Effector CD4-positive, alpha-beta T cell (primary cell): ENCODE data around the gene MAGOHB.
A peak's percentile ranks its signal among the peaks of the same experiment; 100 is the strongest.
"Not testable (repeated sequence)": the region's sequence is repeated elsewhere in the genome, so short reads cannot be mapped to it uniquely, and the experiment has no call there.

ENCODE experiments used
- DNase-seq: peaks from one replicate; pipeline ENCODE4 v3.0.0-alpha.2; 2020
- total RNA-seq: gene quantifications from one replicate; lab custom pipeline; 2026; lab: John Stamatoyannopoulos, UW

MAGOHB gene
- 7.7 reads per million, percentile 27 among the genes with 10 or more reads in this experiment for total RNA-seq

DNA sequence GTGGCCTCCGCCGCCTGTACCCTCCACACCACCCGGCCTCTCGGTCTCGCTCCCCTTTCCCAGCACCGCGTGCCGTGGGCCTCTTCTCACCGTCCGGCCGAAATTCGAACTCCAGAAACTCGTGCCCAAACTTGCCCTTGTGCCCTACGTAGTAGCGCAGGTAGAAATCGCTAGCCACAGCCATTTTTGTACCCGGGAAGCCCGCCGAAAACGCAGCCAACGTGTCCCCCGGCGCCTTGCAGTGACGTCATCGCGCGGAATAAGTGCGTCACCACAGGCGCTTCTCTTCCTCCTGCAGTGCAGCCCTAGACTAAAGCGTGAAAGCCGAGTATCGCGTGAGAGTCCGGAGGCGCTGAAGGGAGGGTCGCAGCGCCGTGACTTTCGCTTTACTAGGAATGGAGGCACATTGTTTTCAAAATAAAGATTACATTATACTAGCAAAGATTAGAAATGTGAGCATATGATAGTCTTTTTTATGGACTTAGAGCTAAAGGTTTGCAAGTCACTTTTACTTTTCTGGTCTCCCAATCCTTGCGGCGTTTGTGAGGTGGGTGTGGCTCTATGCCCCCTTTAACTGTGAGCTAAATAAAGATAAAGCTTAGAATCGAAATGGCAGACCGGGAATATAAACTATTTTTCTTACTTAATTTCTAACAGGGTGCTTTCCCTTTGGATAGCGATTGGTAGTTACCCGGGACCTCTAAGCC, at the start of gene MAGOHB:
TSS of gene MAGOHB (minus strand) at position 261 of the 707 bp plus-strand sequence. CDS start at position 184, 77 bp downstream.
- DNase-seq = peak; percentile 99

DNA sequence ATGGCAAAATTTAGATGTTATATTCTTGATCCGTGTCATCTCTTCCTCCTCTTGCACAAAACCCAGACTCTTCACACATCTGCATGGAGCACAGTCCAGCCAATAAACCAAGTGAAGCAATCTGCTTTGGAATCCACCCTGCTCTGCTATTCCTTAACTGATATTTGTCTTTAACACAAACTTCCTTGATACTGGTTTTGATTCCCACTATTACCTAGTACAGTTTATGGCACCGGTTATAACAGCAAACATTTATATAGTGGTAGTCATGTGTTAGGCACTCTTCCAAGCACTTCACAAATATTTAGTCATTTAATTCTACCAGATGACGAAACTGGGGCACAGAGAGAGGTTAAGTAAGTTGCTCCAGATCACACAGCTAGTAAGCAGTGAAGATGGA, 47.9 kb upstream of the MAGOHB start:
- DNase-seq = no peak

DNA sequence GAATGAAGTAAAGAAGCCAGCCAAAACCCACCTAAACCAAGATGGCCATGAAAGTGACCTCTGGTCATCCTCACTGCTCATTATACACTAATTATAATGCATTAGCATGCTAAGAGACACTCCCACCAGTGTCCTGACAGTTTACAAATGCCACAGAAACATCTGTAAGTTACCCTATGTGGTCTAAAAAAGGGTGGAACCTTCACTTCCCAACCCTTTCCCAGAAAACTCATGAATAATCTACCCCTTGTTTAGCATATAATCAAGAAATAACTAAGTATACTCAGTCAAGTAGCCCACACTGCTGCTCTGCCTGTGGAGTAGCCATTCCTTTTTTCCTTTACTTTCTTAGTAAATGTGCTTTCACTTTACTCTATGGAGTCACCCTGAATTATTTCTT, 40.6 kb upstream of the MAGOHB start:
- DNase-seq = no peak

DNA sequence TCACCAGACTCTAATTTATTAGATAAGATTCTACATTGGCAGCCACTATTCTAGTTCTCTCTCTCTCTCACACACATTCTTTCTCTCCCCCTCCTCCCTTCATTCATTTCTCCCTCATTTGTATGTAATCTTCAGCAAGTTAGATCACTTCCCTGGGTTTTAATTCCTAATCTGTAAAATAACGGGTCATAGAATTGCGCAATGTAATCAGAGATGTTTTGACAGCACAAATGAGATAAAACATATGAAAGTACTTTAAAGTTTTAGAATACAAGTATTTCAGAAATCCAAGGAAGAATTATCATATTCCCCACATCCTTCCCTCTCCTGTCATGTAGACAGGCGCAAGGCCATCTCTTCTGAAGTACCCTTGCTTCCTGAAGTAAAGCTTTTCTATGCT, 38.8 kb upstream of the MAGOHB start:
- DNase-seq = no peak

DNA sequence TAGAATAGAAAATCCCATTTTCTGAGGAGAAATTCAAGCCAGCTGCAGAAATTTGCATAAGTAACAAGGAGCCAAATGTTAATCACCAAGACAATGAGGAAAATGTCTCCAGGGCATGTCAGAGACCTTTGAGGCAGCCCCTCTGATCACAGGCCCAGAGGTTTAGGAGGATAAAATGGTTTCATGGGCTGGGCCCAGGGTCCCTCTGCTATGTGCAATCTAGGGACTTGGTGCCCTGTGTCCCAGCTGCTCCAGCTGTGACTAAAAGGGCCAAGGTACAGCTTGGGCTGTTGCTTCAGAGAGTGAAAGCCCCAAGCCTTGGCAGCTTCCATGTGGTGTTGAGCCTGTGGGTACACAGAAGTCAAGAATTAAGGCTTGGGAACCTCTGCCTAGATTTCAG, 33.2 kb upstream of the MAGOHB start:
- DNase-seq = not testable (repeated sequence)

DNA sequence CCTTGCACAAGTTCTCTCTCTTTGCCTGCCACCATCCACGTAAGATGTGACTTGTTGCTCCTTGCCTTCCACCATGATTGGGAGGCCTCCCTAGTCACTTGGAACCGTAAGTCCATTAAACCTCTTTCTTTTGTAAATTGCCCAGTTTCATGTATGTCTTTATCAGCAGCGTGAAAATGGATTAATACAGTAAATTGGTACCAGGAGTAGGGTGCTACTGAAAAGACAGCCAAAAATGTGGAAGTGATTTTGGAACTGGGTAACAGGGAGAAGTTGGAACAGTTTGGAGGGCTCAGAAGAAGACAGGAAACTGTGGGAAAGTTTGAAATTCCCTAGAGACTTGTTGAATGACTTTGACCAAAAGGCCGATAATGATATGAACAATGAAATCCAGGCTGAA, 32.5 kb upstream of the MAGOHB start:
- DNase-seq = no peak

DNA sequence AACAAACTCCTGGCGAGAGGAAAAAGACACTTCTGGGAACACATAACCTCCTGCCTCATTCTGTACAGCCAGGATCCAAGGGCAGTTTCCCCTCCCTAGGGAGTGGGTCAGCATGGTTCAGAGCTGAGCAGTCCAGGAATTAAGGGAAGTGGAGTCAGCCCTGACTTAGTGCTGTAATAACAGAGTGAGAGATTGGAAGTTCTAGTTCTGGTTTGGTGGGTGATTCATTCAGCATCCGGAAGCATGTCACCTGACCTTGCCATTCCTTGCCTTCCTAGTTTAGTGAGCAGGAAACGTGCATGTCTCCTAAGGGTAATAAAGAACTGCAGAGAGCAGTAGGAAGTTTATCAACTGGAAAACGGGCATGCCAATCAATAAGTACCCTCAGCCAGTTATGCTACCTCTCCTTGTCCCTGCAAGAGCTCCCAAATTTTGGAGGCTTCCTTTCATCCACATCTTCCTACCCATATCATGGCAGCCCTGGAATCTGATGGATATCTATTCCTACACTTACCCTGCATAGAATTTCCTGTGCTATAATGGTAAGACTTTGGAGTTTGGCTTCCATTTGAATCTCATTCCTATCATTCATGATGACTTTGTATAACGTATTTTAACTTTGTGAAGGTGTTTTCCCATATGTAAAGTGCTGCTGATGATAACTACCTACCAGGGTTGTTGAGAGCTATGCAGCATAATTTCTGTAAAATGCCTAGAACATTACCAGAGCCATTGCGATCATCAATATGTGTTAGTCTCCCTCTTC, 28.5 kb upstream of the MAGOHB start:
- DNase-seq = no peak

DNA sequence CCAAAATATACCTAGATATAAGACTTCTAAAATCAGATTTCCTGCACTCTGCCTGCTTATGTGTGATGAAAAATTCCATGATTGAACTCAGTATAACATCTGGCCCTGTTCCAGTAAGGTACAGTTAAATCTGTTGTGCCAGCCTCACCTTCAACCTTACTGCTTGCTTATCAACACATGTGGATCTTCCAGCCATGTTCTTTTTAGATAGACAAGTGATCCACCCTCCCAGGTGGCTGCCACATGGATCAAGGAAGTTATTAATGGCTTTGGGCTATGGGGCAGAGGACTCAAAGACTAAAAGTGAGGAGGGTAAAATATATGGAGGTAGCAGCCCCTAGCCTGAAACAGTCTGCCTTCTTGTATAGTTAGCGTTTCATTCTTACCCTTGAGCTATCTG, 25.3 kb upstream of the MAGOHB start:
- no peak for DNase-seq

DNA sequence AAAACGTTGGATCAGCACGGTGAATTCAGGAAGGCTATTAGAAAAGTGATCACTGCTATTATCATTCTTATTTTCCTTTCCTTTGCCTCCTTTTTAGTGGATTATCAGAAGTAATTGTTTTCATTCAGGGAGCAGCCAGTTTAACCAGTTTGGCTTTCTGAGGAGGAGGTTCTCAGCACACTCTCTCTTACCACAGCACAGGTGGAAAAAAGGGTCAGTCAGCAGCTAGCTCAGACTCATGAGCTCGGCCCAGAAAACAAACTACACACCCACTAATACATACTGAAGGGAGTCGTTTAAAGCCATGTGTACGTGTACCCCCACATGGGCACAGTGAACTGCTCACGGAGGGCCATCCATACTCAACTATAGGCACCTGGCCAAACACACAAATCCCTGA, 23.2 kb upstream of the MAGOHB start:
- no peak for DNase-seq

DNA sequence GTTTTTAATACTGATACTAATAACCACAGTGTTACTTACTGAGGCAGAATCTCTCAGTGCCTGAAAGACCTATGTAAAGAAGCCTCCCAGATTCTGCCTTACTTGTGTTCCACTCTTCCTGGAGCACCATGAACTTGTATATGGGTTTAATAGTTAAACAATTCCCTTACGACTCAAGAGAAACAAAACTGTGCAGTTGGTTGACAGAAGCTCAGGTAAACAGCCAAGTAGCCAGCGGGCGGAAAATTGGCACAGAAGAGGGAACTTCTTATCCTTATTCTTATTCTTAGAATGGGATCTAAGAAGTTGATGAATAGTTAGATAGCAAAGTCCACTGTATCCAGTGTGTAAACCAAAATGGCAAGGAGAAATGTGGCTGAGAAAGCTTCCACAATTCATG, 22.7 kb upstream of the MAGOHB start:
- no peak for DNase-seq

DNA sequence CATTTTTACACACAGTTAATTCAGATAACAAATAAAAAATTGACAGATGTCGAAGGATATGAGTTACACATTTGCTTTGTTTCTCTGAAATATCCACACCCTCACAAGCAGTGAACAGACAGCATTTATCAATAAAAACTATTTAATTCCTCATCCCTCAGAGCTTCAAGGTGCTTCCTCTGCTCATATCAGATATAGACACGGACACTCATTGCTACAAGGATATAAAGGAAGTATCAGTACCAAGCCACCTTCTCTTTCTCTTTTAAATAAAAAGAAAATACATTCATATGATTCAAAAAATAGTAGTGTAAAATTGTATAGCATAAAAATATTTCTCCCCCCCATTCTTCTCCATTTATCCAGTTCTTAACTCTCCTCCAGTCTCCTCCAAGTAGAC, 21.9 kb upstream of the MAGOHB start:
- DNase-seq = no peak

DNA sequence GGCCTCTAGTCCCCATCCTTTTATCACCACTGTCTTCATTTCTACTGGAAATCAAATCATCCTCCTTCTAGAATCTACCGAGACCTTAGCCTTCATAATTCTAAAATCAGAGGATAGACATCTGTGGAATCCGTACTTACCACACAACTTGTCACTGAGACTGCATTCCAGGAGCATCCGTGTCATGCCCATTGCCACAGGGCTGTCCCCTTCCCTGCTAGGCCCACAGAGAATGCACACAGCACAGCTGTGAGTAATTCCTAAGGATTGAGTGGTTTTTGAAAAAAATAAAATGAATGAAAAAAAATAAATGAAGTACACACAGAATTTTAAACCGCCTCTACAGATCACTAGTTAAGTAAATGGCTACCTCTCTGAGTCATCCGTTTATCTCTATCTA, 21.0 kb upstream of the MAGOHB start:
- DNase-seq = no peak

DNA sequence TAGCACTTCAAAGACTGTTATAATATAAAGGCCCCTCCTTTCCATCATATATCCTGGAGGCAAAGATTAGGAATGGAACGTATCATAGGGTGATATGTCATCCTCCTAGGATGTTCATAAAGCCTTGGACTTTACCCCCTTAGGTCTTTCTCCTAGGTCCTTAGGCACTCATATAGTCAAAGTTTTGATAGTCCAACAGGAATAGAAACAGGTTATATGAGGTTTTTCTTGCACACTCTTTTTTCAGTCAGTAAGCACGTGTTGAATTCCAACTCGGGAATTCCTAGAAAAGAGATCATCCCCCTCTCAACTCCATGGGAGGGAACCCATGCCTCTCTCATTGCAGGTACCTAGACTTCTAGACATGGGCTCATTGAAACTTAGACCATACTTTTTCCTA, 20.1 kb upstream of the MAGOHB start:
- no peak for DNase-seq

DNA sequence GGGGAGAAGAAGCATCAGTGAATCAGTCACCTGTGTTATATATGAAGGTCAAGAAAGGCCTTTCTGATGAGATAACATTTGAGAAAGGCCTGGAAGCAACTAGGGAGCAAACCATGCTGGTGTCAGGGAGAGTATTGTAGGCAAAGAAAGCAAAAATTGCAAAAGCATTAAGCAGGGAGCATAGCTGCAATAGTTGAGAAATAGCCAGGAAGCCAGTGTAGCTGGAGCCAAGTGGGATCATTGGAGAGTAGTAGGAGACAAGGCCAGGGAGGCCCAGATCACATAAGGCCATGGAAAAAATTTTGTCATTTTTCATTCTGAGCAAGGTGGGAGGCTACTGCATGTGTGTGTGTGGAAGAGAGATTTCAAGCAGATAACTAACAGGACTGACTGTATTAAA, 18.8 kb upstream of the MAGOHB start:
- DNase-seq = no peak

DNA sequence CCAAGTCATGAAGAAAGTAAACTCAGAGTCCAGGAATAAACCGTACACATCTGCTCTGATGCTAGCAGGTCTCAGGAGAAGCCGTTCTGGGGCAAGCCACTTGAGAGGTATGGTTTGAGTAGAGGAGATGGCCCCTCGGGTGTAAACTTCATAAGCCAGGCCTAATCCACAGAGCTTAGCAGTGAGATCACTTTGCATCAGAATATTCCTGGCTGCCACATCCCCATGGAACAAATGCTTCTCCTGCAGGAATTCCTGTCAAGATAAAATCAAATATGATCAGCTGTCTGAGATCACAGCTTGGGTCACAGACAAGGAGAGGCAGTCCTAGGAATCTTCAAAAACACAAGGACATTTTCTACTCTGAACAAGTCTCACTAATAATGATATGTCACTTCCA, 11.2 kb upstream of the MAGOHB start:
- DNase-seq = no peak

DNA sequence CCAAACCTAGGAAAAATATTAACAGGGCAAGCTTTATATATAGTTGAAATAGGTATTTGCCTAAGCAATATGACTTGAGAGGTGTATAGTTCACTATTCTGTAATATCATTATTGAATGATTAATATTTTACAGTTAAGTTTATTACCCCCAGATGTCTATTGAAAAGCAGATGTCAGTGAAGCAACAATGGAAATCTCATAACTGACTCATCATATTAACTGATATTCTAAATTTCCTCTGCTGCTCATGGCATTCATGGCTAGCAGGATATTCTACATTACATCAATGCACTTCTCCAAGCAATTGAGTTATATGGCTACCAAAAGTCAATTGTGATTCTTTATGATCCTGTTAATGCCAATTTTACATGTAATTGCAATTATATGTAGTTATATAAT, 9.7 kb upstream of the MAGOHB start:
- DNase-seq = no peak

DNA sequence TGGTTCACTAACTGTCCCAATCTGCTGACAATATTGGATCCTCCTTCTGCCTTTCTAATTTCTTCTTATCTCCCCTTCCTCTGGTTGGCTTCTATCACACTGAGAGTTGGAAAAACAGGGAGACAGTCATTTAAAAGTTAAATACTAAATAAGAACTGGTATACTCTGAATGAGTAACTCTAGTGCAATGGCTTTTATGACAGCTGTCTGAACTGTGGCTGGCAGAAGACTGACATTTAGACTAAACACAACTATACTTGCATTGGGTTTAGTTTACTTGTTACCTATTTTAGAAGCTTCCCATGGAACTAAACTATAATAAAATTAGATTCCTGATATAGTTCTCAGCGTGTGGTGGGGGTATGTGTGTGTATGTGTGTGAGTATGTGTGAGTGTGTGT, 7.9 kb upstream of the MAGOHB start:
- no peak for DNase-seq

DNA sequence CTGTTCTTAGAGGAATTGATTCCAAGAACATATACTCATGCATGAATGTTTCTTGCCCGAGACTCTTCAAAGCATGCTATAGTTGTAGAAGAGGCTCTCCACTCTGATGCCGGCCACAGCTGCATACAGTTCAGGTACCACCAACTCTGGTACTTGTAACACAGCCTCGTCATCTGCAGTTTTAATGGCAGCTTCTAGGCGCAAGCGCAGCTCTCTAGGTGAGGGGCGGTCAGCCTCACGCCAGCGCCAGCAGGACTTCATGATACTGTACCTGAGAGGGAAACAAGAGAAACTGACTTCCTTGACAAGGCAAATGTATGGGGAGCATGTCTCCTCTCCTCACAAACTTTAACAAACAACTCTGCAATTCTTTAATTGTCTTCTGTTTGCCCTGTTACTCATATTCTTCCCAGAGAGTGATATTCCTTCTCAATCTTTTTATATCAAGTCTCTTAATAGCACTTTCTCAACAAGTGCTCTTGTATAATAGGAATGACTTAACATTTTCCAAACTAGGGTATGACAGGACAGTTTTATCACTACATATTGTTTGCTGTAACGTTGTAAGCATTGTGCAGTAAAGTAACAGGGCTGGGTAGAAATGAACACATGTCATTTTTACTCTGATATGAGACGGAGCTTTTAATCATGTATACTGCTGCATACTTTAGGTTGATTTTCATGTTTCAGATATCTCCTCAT, 6.8 kb upstream of the MAGOHB start:
- DNase-seq = no peak

DNA sequence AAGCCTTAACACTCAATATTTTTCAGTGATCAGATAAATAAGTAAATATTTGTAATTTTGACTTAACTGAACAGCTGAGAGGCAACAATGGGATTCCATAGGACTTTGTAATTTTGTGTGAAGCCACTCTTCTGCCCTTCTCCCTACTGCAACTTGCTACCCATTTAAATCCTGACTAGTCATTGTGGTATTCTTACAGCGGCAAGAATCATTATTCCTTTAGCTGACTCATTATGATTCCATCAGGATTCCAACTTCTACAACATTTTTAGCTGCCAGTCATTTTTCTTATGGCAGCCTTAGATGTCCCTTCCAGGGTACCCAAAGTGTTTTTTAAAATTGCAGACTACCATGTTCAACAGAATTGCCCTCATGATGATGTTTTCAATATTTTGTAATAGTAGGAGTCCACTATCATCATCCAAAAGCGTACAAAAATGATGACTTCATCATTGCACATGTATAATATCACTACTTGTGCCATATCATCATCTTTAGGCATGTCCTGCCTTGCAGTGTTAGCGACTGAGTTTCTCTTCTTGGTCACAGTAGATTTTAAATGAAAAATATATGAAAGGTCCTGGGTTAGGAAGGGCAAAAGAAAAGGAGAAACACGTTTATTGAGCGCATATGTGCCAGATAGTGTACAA, 5.1 kb upstream of the MAGOHB start:
- no peak for DNase-seq

DNA sequence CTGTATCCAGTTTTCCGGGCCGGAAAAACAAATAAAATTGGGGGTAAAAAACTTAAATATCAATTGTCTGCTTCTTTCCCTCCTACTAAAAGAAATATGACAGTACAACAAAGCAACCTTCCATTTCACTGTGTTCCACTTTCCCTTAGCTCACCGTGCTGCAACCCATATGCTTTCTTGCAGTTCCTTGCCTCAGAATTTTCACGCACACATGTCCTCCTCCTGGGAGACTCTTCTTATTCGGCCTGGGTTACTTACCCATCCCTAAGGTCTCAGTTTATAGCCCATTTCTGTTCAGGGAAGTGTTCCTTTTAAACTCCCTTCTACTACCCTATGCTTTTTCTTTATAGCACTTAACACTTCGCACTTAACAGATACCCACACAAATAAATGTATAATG, 4.5 kb upstream of the MAGOHB start:
- DNase-seq = no peak

DNA sequence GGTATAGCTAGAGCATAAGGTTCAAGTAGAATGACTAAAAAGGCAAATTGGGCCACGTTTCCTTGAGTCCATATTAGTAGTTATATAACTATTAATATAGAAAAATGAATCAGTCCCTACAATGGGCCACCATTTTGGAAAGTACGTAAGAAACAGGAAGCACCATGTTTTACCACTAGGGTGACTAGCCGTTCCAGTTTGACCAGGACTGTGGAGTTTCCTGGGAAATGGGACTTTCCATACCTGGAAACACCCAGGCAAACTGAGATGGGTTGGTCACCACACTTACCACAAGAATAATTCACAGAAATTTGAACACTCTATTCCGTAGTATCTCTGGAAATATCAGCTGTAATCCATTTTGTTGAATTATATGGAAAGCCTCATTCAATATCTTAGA, 2.1 kb upstream of the MAGOHB start:
- no peak for DNase-seq

DNA sequence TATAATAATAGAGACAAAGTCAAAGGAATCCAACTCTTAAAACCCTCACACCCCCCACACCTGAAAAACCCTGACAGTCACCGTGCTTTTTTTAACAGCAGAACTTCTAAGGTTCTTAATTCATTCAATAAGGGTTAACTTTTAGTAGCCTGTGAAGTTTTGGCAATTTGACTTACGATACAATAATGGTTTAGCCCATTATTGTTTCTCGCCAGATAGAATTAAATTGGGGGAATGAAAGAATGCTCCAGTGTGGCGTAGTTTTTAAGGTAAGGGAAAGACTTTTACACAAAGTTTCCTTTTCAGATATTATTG, 604 bp upstream of the MAGOHB start:
- no peak for DNase-seq

DNA sequence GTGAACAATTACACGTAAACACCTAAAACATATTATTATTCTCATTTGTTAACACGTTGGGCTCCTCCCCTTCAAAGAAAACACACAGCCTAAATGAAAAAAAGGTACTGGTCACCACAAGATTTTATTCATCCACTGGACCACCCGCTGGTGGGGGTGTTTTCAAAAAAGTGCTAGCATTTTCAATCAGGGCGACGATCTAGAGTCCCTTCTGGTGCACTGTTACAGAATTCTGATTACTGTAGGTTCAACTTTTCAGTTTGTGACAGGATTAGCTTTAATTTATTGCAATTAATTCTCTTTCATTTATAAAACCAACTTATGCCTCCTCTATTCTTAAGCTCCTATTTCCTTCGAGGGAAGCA, 443 bp downstream of the MAGOHB start:
- no peak for DNase-seq

DNA sequence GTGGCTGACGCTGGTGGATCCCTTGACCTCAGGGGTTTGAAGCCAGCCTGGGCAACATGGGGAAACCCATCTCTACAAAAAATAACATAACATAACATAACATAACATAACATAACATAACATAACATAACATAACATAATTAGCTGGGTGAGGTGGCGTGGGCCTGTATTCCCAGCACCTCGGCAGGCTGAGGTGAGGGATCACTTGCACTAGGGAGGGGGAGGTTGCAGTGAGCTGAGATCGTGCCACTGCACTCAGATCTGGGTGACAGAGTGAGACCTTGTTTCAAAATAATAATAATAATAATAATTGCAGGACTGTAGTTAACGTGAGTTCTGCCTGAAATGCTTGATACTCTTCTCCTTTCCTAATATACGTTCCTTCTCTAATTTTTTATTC, 1.3 kb downstream of the MAGOHB start:
- no peak for DNase-seq
